ENCODE measurements around the gene MAGEA11.
A peak's percentile ranks its signal among the peaks of the same experiment; 100 is the strongest.

The MAGEA11 gene

GRCh38 chrX:149720021-149720689, 8.3 kb downstream of the MAGEA11 start (continued):
- TF ChIP-seq ZNF18 (tag by site-specific recombination; IDR thresholded peaks at IDR 0.05) (peak; percentile 48; the same call in 1 of the 2 replicates), GLIS2 (tag by site-specific recombination; IDR thresholded peaks at IDR 0.05) (peak; percentile 23; the same call in 1 of the 2 replicates), ZNF830 (tag by site-specific recombination; IDR thresholded peaks at IDR 0.05; ENCODE audit: low read depth) (no peak), ZNF341 (tag by site-specific recombination; IDR thresholded peaks at IDR 0.05; ENCODE audit: low read depth) (peak; percentile 49), TCF7L2 (IDR thresholded peaks at IDR 0.05; ENCODE audit: borderline replicate concordance, low read depth, low read length) (peak; percentile 100), ZNF302 (tag by site-specific recombination; IDR thresholded peaks at IDR 0.05; ENCODE audit: low read depth) (no peak), EGR2 (tag by site-specific recombination; IDR thresholded peaks at IDR 0.05; ENCODE audit: low read depth) (no peak), ZNF645 (tag by site-specific recombination; IDR thresholded peaks at IDR 0.05) (0 out of 2 replicates have a peak, but pooled peaks have one; percentile 40), ZNF555 (tag by site-specific recombination; conservative IDR thresholded peaks at IDR 0.05) (no peak), ZNF37A (tag by site-specific recombination; IDR thresholded peaks at IDR 0.05) (no peak), WT1 (tag by site-specific recombination; IDR thresholded peaks at IDR 0.05) (peak; percentile 94), GLIS1 (tag by site-specific recombination; IDR thresholded peaks at IDR 0.05) (peak; percentile 98), KLF8 (tag by site-specific recombination; IDR thresholded peaks at IDR 0.05) (peak; percentile 70), ZNF747 (tag by site-specific recombination; IDR thresholded peaks at IDR 0.05) (no peak), ZNF639 (tag by site-specific recombination; IDR thresholded peaks at IDR 0.05) (0 out of 2 replicates have a peak, but pooled peaks have one; percentile 40), IKZF3 (tag by site-specific recombination; IDR thresholded peaks at IDR 0.05) (peak; percentile 76), ZBTB21 (tag by site-specific recombination; IDR thresholded peaks at IDR 0.05) (peak; percentile 57; the same call in 1 of the 2 replicates), ZSCAN30 (tag by site-specific recombination; IDR thresholded peaks at IDR 0.05) (peak; percentile 79; the same call in 1 of the 2 replicates), AEBP2 (tag by site-specific recombination; IDR thresholded peaks at IDR 0.05; ENCODE audit: borderline replicate concordance) (no peak), ZNF449 (tag by site-specific recombination; IDR thresholded peaks at IDR 0.05) (0 out of 2 replicates have a peak, but pooled peaks have one; percentile 44), ZNF354C (tag by site-specific recombination; IDR thresholded peaks at IDR 0.05; ENCODE audit: borderline replicate concordance, low read depth) (no peak), ZNF426 (tag by site-specific recombination; IDR thresholded peaks at IDR 0.05) (no peak), ZIC2 (tag by site-specific recombination; IDR thresholded peaks at IDR 0.05) (peak; percentile 27; the same call in 1 of the 2 replicates), SCRT2 (tag by site-specific recombination; IDR thresholded peaks at IDR 0.05) (peak; percentile 78), ZNF610 (tag by site-specific recombination; IDR thresholded peaks at IDR 0.05; ENCODE audit: borderline replicate concordance) (peak; percentile 50; the same call in 1 of the 2 replicates), FEZF1 (tag by site-specific recombination; IDR thresholded peaks at IDR 0.05) (peak; percentile 91), OSR2 (tag by site-specific recombination; IDR thresholded peaks at IDR 0.05) (peak; percentile 90), TSHZ1 (tag by site-specific recombination; IDR thresholded peaks at IDR 0.05; ENCODE audit: borderline replicate concordance) (0 out of 2 replicates have a peak, but pooled peaks have one; percentile 61)
